ENCODE results near the gene ADAM30.
"Not testable (repeated sequence)": the region's sequence is repeated elsewhere in the genome, so short reads cannot be mapped to it uniquely, and the experiment has no call there.

ADAM30 gene

DNA sequence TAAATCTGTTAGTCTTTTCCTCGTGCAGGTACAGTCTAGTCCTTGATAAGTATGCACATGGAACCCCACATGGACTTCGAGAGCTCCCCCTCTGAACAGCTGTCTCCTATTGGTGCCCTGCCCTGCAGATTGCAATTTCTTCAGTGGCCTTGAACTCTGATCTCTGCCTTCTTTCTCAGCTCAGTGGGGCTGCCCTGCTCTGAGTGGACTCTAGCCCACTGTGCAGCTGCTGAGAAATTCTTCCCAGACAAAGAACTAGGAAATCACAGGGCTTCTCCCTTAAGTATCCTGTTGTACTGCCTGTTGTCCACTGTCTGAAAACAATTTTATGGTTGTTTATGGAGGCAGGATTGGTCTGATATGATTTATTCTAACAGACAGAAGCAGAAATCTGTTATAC lies 38.2 kb downstream of the ADAM30 start:
- Histone ChIP-seq H3K18ac (ENCODE audit: low read depth in 1 of 2, low read length in 2 of 2) (no peak overlapping the region), H3K79me1 (replicated peaks; ENCODE audit: low read length, poor library complexity, severe bottlenecking) (no peaks in the 10 kb centered on the region), H3K4me3 (ENCODE audit: insufficient read depth in 1 of 2, low read depth in 1 of 2, low read length in 2 of 2) (no peak overlapping the region), H2AFZ (ENCODE audit: low read depth, low read length) (no peak overlapping the region), H3K4me2 (ENCODE audit: low read length, poor library complexity, severe bottlenecking) (no peak overlapping the region), H3K27ac (ENCODE audit: low read length, poor library complexity, severe bottlenecking) (no peak overlapping the region), H2BK120ac (ENCODE audit: low read depth, low read length) (no peak overlapping the region), H2BK5ac (ENCODE audit: low read depth, low read length, poor library complexity, severe bottlenecking) (no peak overlapping the region), H3K23ac (ENCODE audit: low read length in 2 of 2) (no peak overlapping the region), H3K4me1 (ENCODE audit: control insufficient read depth, insufficient read depth, low read depth, low read length) (peaks cover 3% of the 10 kb centered on the region), H3K14ac (ENCODE audit: low read length in 2 of 2) (no peak overlapping the region), H4K91ac (ENCODE audit: low read length) (no peak overlapping the region), H3K36me3 (ENCODE audit: control insufficient read depth in 1 of 2, insufficient read depth in 2 of 2, low read depth in 1 of 2, low read length in 2 of 2) (no peaks in the 10 kb centered on the region), H2BK15ac (ENCODE audit: low read depth, poor library complexity, severe bottlenecking) (no peak overlapping the region), H2AK5ac (ENCODE audit: low read length, severe bottlenecking) (no peak overlapping the region), H3K27me3 (ENCODE audit: control insufficient read depth in 1 of 2, insufficient read depth in 1 of 2, low read length in 2 of 2) (no peaks in the 10 kb centered on the region), H3K9ac (ENCODE audit: low read length) (no peak overlapping the region), H3K4ac (ENCODE audit: low read depth in 1 of 2, low read length in 2 of 2) (no peak overlapping the region), H3K9me3 (ENCODE audit: control insufficient read depth, low read length) (no peaks in the 10 kb centered on the region), H2BK12ac (ENCODE audit: low read length in 2 of 2) (peak overlapping the region in 1 of 2 experiments; percentile 0), H4K8ac (ENCODE audit: low read length) (peak overlapping the region; percentile 37)
- no peak for DNase-seq
- WGBS = 88% methylated on average over 2 of the region's 2 CpGs

- Histone ChIP-seq H3K18ac (ENCODE audit: low read depth in 1 of 2, low read length in 2 of 2) (no peak overlapping the region), H3K4me3 (ENCODE audit: insufficient read depth in 1 of 2, low read depth in 1 of 2, low read length in 2 of 2) (no peak overlapping the region), H3K9ac (ENCODE audit: low read length) (no peak overlapping the region), H2BK12ac (ENCODE audit: low read length in 2 of 2) (no peak overlapping the region), H3K9me3 (ENCODE audit: control insufficient read depth, low read length) (no peaks in the 10 kb centered on the region), H2AK5ac (ENCODE audit: low read length, severe bottlenecking) (no peak overlapping the region), H2AFZ (ENCODE audit: low read depth, low read length) (no peak overlapping the region), H3K4me2 (ENCODE audit: low read length, poor library complexity, severe bottlenecking) (no peak overlapping the region), H4K8ac (ENCODE audit: low read length) (no peak overlapping the region), H3K4ac (ENCODE audit: low read depth in 1 of 2, low read length in 2 of 2) (no peak overlapping the region), H3K79me1 (replicated peaks; ENCODE audit: low read length, poor library complexity, severe bottlenecking) (no peaks in the 10 kb centered on the region), H3K27me3 (ENCODE audit: control insufficient read depth in 1 of 2, insufficient read depth in 1 of 2, low read length in 2 of 2) (no peaks in the 10 kb centered on the region), H3K27ac (ENCODE audit: low read length, poor library complexity, severe bottlenecking) (no peak overlapping the region), H3K4me1 (ENCODE audit: control insufficient read depth, insufficient read depth, low read depth, low read length) (no peaks in the 10 kb centered on the region), H3K36me3 (ENCODE audit: control insufficient read depth in 1 of 2, insufficient read depth in 2 of 2, low read depth in 1 of 2, low read length in 2 of 2) (no peaks in the 10 kb centered on the region), H4K91ac (ENCODE audit: low read length) (no peak overlapping the region), H2BK5ac (ENCODE audit: low read depth, low read length, poor library complexity, severe bottlenecking) (no peak overlapping the region), H2BK15ac (ENCODE audit: low read depth, poor library complexity, severe bottlenecking) (no peak overlapping the region), H3K14ac (ENCODE audit: low read length in 2 of 2) (no peak overlapping the region), H2BK120ac (ENCODE audit: low read depth, low read length) (no peak overlapping the region), H3K23ac (ENCODE audit: low read length in 2 of 2) (no peak overlapping the region)
- 98% methylated on average over 23 of the region's 23 CpGs for WGBS
- no peak for DNase-seq
These were observed 43.2 kb downstream of the ADAM30 start for GRCh38 chr1:119853155-119853554.

- 23% methylated on average over 4 of the region's 6 CpGs for WGBS
- H2BK5ac ChIP-seq (ENCODE audit: low read depth, low read length, poor library complexity, severe bottlenecking); H3K4me1 ChIP-seq (ENCODE audit: control insufficient read depth, insufficient read depth, low read depth, low read length); H2BK15ac ChIP-seq (ENCODE audit: low read depth, poor library complexity, severe bottlenecking); H3K79me1 ChIP-seq (replicated peaks; ENCODE audit: low read length, poor library complexity, severe bottlenecking); H4K8ac ChIP-seq (ENCODE audit: low read length); H3K27ac ChIP-seq (ENCODE audit: low read length, poor library complexity, severe bottlenecking); H3K4ac ChIP-seq (ENCODE audit: low read depth in 1 of 2, low read length in 2 of 2); H3K4me3 ChIP-seq (ENCODE audit: insufficient read depth in 1 of 2, low read depth in 1 of 2, low read length in 2 of 2); H3K36me3 ChIP-seq (ENCODE audit: control insufficient read depth in 1 of 2, insufficient read depth in 2 of 2, low read depth in 1 of 2, low read length in 2 of 2); H3K18ac ChIP-seq (ENCODE audit: low read depth in 1 of 2, low read length in 2 of 2); H2BK12ac ChIP-seq (ENCODE audit: low read length in 2 of 2); H4K91ac ChIP-seq (ENCODE audit: low read length); H2AFZ ChIP-seq (ENCODE audit: low read depth, low read length); H2AK5ac ChIP-seq (ENCODE audit: low read length, severe bottlenecking); H3K9ac ChIP-seq (ENCODE audit: low read length); H3K14ac ChIP-seq (ENCODE audit: low read length in 2 of 2); H2BK120ac ChIP-seq (ENCODE audit: low read depth, low read length); H3K23ac ChIP-seq (ENCODE audit: low read length in 2 of 2); H3K4me2 ChIP-seq (ENCODE audit: low read length, poor library complexity, severe bottlenecking); H3K9me3 ChIP-seq (ENCODE audit: control insufficient read depth, low read length): not testable (repeated sequence)
- DNase-seq = peak; percentile 10
- peaks cover 11 to 18% of the 10 kb centered on the region in 2 experiments for H3K27me3 ChIP-seq (ENCODE audit: control insufficient read depth in 1 of 2, insufficient read depth in 1 of 2, low read length in 2 of 2)
These were observed 52.1 kb downstream of the ADAM30 start for GRCh38 chr1:119844206-119844605.
